Fibroblast of the aortic adventitia (primary cell): ENCODE data around the gene IL6R. TPM values are rescaled to one million over a fixed set of nuclear protein-coding genes. Genes with fewer than 3 reads are reported as not detected.
A peak's percentile ranks its signal among the peaks of the same experiment; 100 is the strongest.

ENCODE experiments used
- DNase-seq: peaks from one replicate; pipeline ENCODE4 v3.0.0-alpha.2; 2010; ENCODE audit warnings: low read depth
- H3K4me3 ChIP-seq: 2 replicates; pipeline ENCODE4 v1.5.1; 2011; ENCODE audit warnings: low read depth, mild to moderate bottlenecking, control low read depth, low read length, moderate library complexity
- CTCF ChIP-seq: IDR thresholded peaks from 2 replicates; pipeline ENCODE4 v1.5.1; 2011; ENCODE audit warnings: mild to moderate bottlenecking, low read length, control low read depth, inconsistent platforms; ENCODE audit not compliant: insufficient read depth
- total RNA-seq: library from RNA; depleted of rRNA; stranded (reverse); fragments of >200 nt; gene quantifications from 2 replicates; pipeline ENCODE4 v1.2.3, GENCODE V29; 2012; ENCODE audit warnings: low replicate concordance

IL6R gene
- total RNA-seq, 1 donor: 5.3 TPM

DNA sequence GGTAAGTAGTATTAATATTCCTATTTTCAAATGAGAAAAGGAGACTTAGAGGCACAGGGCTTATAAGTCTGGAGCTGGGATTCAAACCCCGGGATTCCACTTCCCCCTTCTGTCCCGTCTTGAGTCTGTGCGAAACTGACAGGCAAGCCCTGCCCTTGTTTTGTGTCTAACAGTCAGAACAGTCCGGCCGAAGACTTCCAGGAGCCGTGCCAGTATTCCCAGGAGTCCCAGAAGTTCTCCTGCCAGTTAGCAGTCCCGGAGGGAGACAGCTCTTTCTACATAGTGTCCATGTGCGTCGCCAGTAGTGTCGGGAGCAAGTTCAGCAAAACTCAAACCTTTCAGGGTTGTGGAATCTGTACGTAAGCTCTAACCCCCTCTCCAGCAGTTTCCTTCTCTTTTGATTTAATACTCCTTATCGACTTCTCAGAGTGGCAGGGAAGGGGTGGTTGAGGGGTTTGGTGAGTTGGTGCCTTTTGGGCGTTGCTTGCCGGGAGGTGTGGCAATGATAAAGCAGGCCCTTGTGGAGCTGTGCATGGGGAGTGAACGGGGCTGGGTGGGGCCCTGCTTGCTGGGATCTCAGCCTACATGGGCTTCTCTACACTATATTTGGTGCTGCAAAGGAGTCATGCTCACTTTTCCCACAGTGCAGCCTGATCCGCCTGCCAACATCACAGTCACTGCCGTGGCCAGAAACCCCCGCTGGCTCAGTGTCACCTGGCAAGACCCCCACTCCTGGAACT, 29.4 kb downstream of the IL6R start:
- peak; percentile 87 for DNase-seq
- peak overlapping the region; percentile 5 for H3K4me3 ChIP-seq
- no peak for TF ChIP-seq CTCF

GRCh38 chr1:154435599-154436200, 30.6 kb downstream of the IL6R start:
- DNase-seq: no peak
- no peak for TF ChIP-seq CTCF
- no peak overlapping the region for H3K4me3 ChIP-seq

GRCh38 chr1:154436433-154436832, 31.3 kb downstream of the IL6R start:
- no peak overlapping the region for H3K4me3 ChIP-seq
- no peak for TF ChIP-seq CTCF
- no peak for DNase-seq

GRCh38 chr1:154440036-154440804, 35.1 kb downstream of the IL6R start:
- no peak for TF ChIP-seq CTCF
- no peak overlapping the region for H3K4me3 ChIP-seq
- DNase-seq: no peak

- DNase-seq: no peak
- no peak for TF ChIP-seq CTCF
- H3K4me3 ChIP-seq: no peak overlapping the region
These were observed 36.2 kb downstream of the IL6R start for GRCh38 chr1:154441241-154441888.

- peak; percentile 25 for TF ChIP-seq CTCF
- no peak overlapping the region for H3K4me3 ChIP-seq
- no peak for DNase-seq
These were observed 37.0 kb downstream of the IL6R start for GRCh38 chr1:154442006-154442740.
